Measurements from ENCODE around the gene CFAP74. TPM values are rescaled to one million over a fixed set of nuclear protein-coding genes. Genes with fewer than 3 reads are reported as not detected.

CFAP74 gene
- total RNA-seq, 1 experiment from 2014 or later, result 0.28 TPM

DNA sequence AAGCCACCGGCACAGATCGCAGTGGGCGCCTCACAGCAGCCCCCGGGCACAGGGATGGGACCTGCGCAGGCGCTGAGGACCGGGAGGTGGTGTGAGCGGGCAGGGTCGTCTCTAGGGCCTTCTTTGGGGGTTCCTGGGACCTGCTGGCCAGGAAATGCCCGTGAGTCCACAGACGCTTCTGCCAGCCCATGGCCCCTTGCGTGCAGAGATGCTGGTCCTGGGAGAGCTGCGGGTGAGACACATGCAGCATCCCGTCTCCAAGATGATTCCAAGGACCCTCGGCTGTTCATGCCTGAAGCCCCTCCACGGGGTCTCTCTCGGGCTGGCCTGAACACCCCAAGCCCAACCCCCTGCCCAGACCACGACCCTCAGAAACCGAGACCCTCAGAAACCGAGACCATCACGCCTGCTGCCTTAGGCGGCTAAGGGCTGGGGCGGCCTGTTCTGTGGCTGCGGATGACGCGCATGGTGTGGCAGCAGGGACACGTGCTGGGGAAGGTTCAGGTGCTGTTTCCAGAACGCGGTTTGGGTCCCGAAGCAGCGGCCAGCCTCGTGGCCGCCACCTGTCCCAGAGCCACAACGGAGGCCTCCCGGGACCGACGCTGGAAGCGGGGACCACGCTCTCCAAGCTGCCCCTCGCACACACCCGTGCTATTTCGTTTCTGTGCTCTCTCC is 23.0 kb downstream of the CFAP74 start:
- H4K20me1 ChIP-seq (ENCODE audit: control insufficient read depth, insufficient read depth, insufficient read length), result no peaks in the 10 kb centered on the region
- no peak overlapping the region for H2BK20ac ChIP-seq (ENCODE audit: low read depth, low read length, poor library complexity, severe bottlenecking)
- no peak overlapping the region for H2BK120ac ChIP-seq (ENCODE audit: low read depth, low read length, poor library complexity, severe bottlenecking)
- no peak overlapping the region for H3K4me2 ChIP-seq (ENCODE audit: insufficient read depth, insufficient read length, low read length)
- no peak overlapping the region for H2BK15ac ChIP-seq (ENCODE audit: low read depth, low read length)
- no peak overlapping the region for H2BK5ac ChIP-seq (ENCODE audit: insufficient read length, low read length)
- Mint-ChIP-seq H3K27ac (no peak overlapping the region), H3K27me3 (ENCODE audit: low read depth) (peaks cover 3% of the 10 kb centered on the region), H3K4me3 (no peak overlapping the region), H3K4me1 (peaks cover 0 to 5% of the 10 kb centered on the region in 2 experiments; a peak in 2 of 4 replicates), H3K9me3 (peaks cover 9 to 20% of the 10 kb centered on the region in 2 experiments), H3K36me3 (ENCODE audit: insufficient read depth in 1 of 3, low read depth in 3 of 3) (peaks cover 0 to 11% (median 0%) of the 10 kb centered on the region in 3 experiments; a peak in 2 of 7 replicates)
- no peaks in the 10 kb centered on the region for H3K4me1 ChIP-seq (ENCODE audit: insufficient read depth, low read length)
- H4K91ac ChIP-seq (ENCODE audit: insufficient read length, low read depth, low read length), result no peak overlapping the region
- no peak overlapping the region; the same call in 1 of the 2 replicates for H3K14ac ChIP-seq (ENCODE audit: insufficient read depth, low read length)
- no peak overlapping the region for H3K18ac ChIP-seq (ENCODE audit: insufficient read length, low read depth, low read length)
- H3K9ac ChIP-seq (ENCODE audit: extremely low read depth, insufficient read length, low read length), result no peak overlapping the region
- DNase-seq, result peak; percentile 27
- no peak overlapping the region for H2AFZ ChIP-seq (ENCODE audit: low read length)
- no peak overlapping the region for H4K8ac ChIP-seq (replicated peaks; ENCODE audit: insufficient read length, low read depth, low read length)
- no peak overlapping the region for H2AK5ac ChIP-seq (ENCODE audit: insufficient read length, low read length)
- H3K9me3 ChIP-seq (ENCODE audit: control insufficient read depth, low read depth, low read length), result no peaks in the 10 kb centered on the region
- H3K56ac ChIP-seq (ENCODE audit: insufficient read length, low read depth, low read length), result no peak overlapping the region
- no peak overlapping the region for H4K5ac ChIP-seq (ENCODE audit: insufficient read length, low read depth, low read length)
- no peaks in the 10 kb centered on the region for H3K79me2 ChIP-seq (ENCODE audit: insufficient read depth, low read length)
- no peak overlapping the region for H3K27ac ChIP-seq (ENCODE audit: insufficient read length, low read depth, low read length)
- H3K79me1 ChIP-seq (ENCODE audit: insufficient read depth, low read depth, low read length, poor library complexity, severe bottlenecking), result no peaks in the 10 kb centered on the region
- H3K23me2 ChIP-seq (ENCODE audit: insufficient read length, low read depth, low read length, poor library complexity, severe bottlenecking), result no peaks in the 10 kb centered on the region
- no peak overlapping the region for H3K23ac ChIP-seq (ENCODE audit: insufficient read length, low read depth, low read length)
- no peak overlapping the region for H3K4ac ChIP-seq (ENCODE audit: low read depth, low read length)
- H2BK12ac ChIP-seq (ENCODE audit: insufficient read length, low read depth, low read length), result no peak overlapping the region
- no peaks in the 10 kb centered on the region for H3K27me3 ChIP-seq (ENCODE audit: insufficient read depth, low read length)
- H3T11ph ChIP-seq (ENCODE audit: low read length), result no peak overlapping the region
- TF ChIP-seq, protein P1, sequence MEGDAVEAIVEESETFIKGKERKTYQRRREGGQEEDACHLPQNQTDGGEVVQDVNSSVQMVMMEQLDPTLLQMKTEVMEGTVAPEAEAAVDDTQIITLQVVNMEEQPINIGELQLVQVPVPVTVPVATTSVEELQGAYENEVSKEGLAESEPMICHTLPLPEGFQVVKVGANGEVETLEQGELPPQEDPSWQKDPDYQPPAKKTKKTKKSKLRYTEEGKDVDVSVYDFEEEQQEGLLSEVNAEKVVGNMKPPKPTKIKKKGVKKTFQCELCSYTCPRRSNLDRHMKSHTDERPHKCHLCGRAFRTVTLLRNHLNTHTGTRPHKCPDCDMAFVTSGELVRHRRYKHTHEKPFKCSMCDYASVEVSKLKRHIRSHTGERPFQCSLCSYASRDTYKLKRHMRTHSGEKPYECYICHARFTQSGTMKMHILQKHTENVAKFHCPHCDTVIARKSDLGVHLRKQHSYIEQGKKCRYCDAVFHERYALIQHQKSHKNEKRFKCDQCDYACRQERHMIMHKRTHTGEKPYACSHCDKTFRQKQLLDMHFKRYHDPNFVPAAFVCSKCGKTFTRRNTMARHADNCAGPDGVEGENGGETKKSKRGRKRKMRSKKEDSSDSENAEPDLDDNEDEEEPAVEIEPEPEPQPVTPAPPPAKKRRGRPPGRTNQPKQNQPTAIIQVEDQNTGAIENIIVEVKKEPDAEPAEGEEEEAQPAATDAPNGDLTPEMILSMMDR (conservative IDR thresholded peaks at IDR 0.05), result no peak
- WGBS (ENCODE audit: extremely low coverage, insufficient read length, low lambda C conversion rate), result no CpG with 5 or more reads among the region's 42 CpGs
